ENCODE data around the gene GPR108.

GPR108 gene

DNA sequence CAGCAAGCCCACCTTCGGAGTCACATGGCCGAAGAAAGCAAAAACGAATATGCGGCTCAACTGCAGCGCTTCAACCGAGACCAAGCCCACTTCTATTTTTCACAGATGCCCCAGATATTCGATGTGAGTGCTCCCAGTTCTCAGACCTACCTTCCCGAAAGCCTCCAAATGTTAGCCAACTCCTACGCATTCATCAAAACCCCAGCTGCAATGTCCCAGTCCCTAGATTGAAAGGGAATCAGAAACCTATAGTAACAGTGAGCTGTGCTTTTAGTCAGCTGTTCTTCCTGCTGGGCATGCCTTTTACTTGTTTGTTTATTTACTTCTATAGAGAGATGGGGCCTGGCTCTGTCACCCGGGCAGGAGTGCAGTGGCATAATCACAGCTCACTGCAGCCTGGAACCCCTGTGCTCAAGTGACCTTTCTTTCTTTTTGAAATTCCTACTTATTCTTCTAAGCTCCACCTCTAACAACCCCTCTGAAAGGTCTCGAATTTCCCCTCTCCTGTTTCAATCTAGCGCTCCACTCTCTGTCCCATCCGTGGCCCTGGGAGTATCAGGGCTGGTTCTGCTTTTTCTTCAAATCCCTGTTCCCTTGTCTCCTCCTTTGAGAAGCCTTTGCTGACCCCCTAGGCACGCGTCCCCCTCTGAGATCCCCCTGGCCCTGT lies 6.5 kb upstream of the GPR108 start (continued):
- TF ChIP-seq ZNF280D (tag by site-specific recombination; IDR thresholded peaks at IDR 0.05) (no peak), GLIS2 (tag by site-specific recombination; IDR thresholded peaks at IDR 0.05) (no peak), ZBTB10 (tag by site-specific recombination; IDR thresholded peaks at IDR 0.05) (peak; percentile 11; the same call in 1 of the 2 replicates), ZNF354C (tag by site-specific recombination; IDR thresholded peaks at IDR 0.05; ENCODE audit: borderline replicate concordance, low read depth) (no peak), ZNF121 (tag by site-specific recombination; IDR thresholded peaks at IDR 0.05) (no peak), ZNF48 (tag by site-specific recombination; IDR thresholded peaks at IDR 0.05) (no peak), CTCF (tag by site-specific recombination; IDR thresholded peaks at IDR 0.05) (no peak), ZSCAN30 (tag by site-specific recombination; IDR thresholded peaks at IDR 0.05) (peak; percentile 78; the same call in 1 of the 2 replicates), ZNF10 (tag by site-specific recombination; IDR thresholded peaks at IDR 0.05) (no peak), ZNF776 (tag by site-specific recombination; IDR thresholded peaks at IDR 0.05; ENCODE audit: borderline replicate concordance) (no peak), ZNF548 (tag by site-specific recombination; IDR thresholded peaks at IDR 0.05) (no peak), ZNF596 (tag by site-specific recombination; IDR thresholded peaks at IDR 0.05) (no peak), MZF1 (tag by site-specific recombination; IDR thresholded peaks at IDR 0.05; ENCODE audit: borderline replicate concordance) (no peak), ZNF341 (tag by site-specific recombination; IDR thresholded peaks at IDR 0.05; ENCODE audit: low read depth) (no peak), YY2 (tag by site-specific recombination; IDR thresholded peaks at IDR 0.05) (no peak), ZNF148 (tag by site-specific recombination; IDR thresholded peaks at IDR 0.05; ENCODE audit: borderline replicate concordance) (no peak), TCF7L2 (IDR thresholded peaks at IDR 0.05; ENCODE audit: borderline replicate concordance, low read depth, low read length) (no peak), ZEB2 (tag by site-specific recombination; IDR thresholded peaks at IDR 0.05) (0 out of 2 replicates have a peak, but pooled peaks have one; percentile 24), ZNF664 (tag by site-specific recombination; IDR thresholded peaks at IDR 0.05) (no peak), ZNF629 (tag by site-specific recombination; IDR thresholded peaks at IDR 0.05) (no peak), ZNF211 (tag by site-specific recombination; IDR thresholded peaks at IDR 0.05; ENCODE audit: low read depth) (no peak), IKZF3 (tag by site-specific recombination; IDR thresholded peaks at IDR 0.05) (no peak), ZSCAN23 (tag by site-specific recombination; IDR thresholded peaks at IDR 0.05) (no peak), SCRT2 (tag by site-specific recombination; IDR thresholded peaks at IDR 0.05) (no peak), ZNF423 (tag by site-specific recombination; IDR thresholded peaks at IDR 0.05) (no peak), BCL11B (tag by site-specific recombination; IDR thresholded peaks at IDR 0.05; ENCODE audit: low read depth) (no peak), ZBTB48 (tag by site-specific recombination; IDR thresholded peaks at IDR 0.05) (no peak; the same call in 1 of the 2 replicates), ZNF404 (tag by site-specific recombination; IDR thresholded peaks at IDR 0.05) (no peak)
- TF ChIP-seq, protein P1, sequence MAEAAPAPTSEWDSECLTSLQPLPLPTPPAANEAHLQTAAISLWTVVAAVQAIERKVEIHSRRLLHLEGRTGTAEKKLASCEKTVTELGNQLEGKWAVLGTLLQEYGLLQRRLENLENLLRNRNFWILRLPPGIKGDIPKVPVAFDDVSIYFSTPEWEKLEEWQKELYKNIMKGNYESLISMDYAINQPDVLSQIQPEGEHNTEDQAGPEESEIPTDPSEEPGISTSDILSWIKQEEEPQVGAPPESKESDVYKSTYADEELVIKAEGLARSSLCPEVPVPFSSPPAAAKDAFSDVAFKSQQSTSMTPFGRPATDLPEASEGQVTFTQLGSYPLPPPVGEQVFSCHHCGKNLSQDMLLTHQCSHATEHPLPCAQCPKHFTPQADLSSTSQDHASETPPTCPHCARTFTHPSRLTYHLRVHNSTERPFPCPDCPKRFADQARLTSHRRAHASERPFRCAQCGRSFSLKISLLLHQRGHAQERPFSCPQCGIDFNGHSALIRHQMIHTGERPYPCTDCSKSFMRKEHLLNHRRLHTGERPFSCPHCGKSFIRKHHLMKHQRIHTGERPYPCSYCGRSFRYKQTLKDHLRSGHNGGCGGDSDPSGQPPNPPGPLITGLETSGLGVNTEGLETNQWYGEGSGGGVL (tag by site-specific recombination; IDR thresholded peaks at IDR 0.05), result peak; percentile 49; the same call in 1 of the 2 replicates

All from HEK293 (cell line).